D341Med (cell line): Measurements from ENCODE around the gene ZNF189.
A peak's percentile ranks its signal among the peaks of the same experiment; 100 is the strongest.

Source experiments
- DNase-seq: peaks from one replicate; pipeline ENCODE4 v3.0.0; 2012; ENCODE audit warnings: low spot score

ZNF189 gene

DNA sequence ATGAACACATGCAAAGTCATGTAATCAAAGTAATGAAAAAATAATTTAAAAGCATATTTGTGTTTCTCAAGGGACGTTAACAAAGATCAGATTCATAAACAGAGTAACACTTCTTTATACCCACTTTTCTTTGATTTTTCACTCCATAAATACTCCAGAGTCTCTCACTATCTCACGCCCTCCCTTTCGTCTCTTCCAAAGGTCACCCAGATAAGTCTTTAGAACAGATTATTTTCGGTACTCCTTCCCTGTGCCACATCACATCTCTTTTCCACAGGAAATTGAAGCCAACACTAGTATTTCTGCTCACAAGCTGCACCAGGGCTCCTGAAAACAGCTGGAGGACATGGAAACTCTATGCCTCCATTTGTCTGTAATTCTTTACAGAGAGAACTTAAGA is 52.3 kb downstream of the ZNF189 start:
- DNase-seq: no peak

DNA sequence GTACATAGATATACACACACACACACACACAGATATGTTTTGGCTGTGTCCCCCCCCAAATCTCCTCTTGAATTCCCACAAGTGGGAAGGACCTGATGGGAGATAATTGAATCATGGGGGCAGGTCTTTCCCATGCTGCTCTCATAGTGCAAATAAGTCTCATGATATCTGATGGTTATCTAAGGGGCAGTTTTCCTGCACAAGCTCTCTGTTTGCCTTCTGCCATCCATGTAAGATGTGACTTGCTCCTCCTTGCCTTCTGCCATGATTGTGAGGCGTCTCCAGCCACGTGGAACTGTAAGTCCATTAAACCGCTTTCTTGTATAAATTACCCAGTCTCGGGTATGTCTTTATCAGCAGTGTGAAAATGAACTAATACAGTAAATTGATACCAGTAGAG is 52.8 kb downstream of the ZNF189 start:
- DNase-seq: no peak

DNA sequence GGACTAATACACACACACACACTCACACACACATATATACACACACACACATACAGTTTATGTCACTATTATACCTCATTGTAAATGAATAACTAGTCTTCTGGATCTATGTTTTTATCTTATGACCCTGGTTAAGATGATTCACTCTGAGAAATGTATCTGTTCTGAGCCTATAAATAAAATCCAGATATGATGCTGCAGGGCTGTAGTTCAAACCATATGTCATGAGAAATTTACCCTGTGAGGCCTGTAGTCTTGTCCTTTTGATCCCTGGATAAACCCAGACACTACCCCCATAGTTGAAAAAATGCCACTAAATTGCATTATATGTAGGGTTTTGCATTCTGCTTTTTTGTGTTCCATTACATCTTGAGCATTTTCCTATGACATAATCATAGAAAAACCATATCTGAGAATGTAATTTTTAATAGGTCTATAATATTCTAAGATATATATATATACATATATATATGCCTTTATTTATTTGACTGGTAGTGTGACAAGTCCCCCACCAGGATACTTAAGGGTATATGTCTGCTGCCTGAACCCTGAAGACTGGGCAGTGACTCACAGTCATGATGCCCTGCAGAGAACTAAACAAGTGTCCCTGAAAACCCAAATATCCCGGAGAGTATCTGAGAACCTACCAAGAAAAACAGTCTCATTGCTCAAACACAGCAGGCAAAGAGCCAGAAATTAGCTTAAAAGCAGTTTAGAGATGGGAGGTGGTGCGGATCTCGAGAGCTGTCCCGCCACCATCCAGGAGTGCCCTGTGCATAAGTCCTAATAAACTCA is 55.3 kb downstream of the ZNF189 start:
- DNase-seq: no peak

DNA sequence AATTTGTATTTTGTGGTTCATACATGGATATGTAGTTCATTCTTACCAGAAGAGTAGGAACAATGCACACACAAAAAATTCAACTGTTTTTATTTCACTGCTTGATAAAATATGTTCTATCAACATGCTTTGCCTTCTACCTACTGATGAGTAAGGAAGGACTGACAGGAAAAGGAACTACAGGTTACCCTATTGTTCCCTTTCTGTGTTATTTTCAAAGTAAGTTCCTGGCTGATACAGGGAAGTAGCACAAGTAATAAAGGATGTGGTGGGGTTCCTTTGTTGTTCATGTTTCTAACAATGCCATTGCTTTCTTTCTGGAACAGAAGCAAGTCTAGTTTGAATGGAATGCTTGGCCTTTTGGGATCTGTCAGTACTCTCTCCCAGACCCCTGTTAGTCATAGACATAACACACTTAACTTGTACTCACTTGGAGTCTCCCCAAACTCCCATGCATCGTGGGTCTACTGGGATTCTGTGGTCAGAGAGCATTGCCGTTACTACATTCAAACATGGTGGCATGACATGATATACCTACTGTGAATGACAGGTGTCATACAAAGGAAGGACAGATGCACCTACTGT is 57.1 kb downstream of the ZNF189 start:
- DNase-seq: no peak

DNA sequence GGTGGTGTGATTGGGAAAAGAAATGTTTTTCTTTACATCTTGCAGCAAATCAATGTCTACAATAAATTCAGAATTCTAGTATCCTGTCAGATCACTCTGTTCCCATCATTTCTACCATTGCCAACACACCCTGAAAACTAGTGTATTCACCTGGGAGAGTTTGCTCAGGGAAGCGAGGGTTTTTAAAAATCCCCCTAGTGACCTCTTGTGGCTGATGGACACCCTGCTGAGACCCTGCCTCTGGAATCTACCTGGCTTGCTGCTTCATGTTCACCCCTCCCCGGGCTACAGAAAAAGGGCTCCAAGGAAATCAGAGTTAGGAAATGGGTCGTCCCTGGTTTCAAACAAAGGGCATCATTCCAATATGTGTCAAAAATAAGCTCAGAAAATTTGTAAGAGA is 58.4 kb downstream of the ZNF189 start:
- no peak for DNase-seq

DNA sequence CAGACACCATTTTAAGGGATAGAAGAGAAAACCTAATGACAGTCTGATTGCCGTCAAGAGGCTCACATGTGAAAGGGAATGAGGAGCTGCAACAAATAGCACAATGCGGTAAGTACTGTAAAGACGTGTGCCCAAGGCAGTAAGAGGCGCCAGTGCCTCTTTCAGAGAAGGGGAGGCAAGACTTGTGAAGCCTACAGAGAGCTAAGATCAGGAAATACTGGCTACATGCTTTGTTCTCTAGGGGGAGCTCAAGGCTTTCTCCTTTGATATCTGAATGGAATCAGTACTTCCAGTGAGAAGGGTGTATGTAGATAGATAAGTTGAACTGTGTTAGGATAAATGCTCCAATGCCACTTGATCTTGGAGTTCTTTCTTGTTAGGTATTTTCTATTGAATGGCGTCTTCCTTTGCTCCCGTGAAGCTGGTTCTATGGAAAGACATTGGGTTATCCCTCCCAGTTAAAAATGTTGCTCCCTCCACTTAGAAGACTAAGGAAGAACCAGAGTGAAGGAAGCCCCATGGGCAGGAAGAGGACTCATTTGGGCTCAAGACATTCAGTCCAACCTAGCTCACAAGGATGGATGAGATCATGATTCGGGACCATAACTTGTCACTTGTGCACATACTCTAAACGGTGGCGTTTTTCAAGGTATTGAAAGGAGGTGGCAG is 60.4 kb downstream of the ZNF189 start:
- DNase-seq: peak; percentile 66
